Thyroid gland (tissue), 4 donors: ENCODE data around the gene OR4F6.

ENCODE experiments used
- POLR2A ChIP-seq, 2 donors: fragments of 450-650 bp; IDR thresholded peaks; one replicate each; pipeline ENCODE4 v1.6.1; 2017; ENCODE audit warnings: antibody characterized with exemption in 2 of 2, mild to moderate bottlenecking in 2 of 2, moderate library complexity in 1 of 2
- TF ChIP-seq, protein P1 (sequence below), 6 experiments: fragments of 200-600 bp in 3 of 6; fragments of 450-650 bp in 3 of 6; sonication (generic) in 3 of 6; IDR thresholded peaks; one replicate each; pipeline ENCODE4 v1.5.1; 2016 to 2019; ENCODE audit warnings: antibody characterized with exemption in 6 of 6, mild to moderate bottlenecking in 2 of 6, inconsistent platforms in 1 of 6, moderate library complexity in 1 of 6

DNA sequence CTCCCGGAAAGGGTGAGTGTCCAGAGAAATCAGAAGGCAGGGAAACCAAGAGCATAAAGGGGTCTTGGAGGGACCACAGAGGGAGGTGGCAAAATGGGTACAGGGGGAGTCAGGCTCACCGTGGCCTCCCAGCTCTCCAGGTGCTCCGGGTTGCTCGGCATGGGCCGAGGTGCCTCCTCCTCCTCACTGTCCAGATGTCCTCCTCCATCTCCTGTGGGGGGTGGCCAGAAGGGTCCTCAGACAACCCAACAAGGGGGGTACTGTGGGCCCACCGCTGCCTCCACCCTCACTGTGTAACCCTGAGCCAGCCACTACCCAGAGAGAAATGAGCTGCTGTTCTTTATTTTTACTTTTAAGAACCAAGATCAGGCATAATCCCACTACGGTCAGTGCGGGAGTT, 30.4 kb upstream of the OR4F6 start:
- TF ChIP-seq, protein P1, sequence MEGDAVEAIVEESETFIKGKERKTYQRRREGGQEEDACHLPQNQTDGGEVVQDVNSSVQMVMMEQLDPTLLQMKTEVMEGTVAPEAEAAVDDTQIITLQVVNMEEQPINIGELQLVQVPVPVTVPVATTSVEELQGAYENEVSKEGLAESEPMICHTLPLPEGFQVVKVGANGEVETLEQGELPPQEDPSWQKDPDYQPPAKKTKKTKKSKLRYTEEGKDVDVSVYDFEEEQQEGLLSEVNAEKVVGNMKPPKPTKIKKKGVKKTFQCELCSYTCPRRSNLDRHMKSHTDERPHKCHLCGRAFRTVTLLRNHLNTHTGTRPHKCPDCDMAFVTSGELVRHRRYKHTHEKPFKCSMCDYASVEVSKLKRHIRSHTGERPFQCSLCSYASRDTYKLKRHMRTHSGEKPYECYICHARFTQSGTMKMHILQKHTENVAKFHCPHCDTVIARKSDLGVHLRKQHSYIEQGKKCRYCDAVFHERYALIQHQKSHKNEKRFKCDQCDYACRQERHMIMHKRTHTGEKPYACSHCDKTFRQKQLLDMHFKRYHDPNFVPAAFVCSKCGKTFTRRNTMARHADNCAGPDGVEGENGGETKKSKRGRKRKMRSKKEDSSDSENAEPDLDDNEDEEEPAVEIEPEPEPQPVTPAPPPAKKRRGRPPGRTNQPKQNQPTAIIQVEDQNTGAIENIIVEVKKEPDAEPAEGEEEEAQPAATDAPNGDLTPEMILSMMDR (IDR thresholded peaks at IDR 0.05), result no peak
- TF ChIP-seq POLR2A (IDR thresholded peaks at IDR 0.05), result no peak
